Uterus (tissue), 4 donors: ENCODE measurements around the gene PRPF19. TPM values are rescaled to one million over a fixed set of nuclear protein-coding genes. Genes with fewer than 3 reads are reported as not detected.

Experiments used
- DNase-seq, 2 donors: peaks; one replicate each; pipeline ENCODE4 v3.0.0-alpha.2; 2019 to 2020
- H3K27ac ChIP-seq, 2 donors: fragments of 200-600 bp; sonication (generic); 1 replicate in 1 of 2; 2 replicates in 1 of 2; pipeline ENCODE4 v1.5.1; 2016 to 2018
- H3K27me3 ChIP-seq, 2 donors: fragments of 200-600 bp; sonication (generic); one replicate each; pipeline ENCODE4 v1.5.1; 2018 to 2019; ENCODE audit warnings: control low read depth in 1 of 2
- H3K36me3 ChIP-seq, 2 donors: fragments of 200-600 bp; sonication (generic); one replicate each; pipeline ENCODE4 v1.5.1; 2019; ENCODE audit warnings: control low read depth in 1 of 2
- H3K4me1 ChIP-seq, 2 donors: fragments of 200-600 bp; sonication (generic); one replicate each; pipeline ENCODE4 v1.5.1; 2018 to 2019; ENCODE audit warnings: control low read depth in 1 of 2
- H3K4me3 ChIP-seq, 2 donors: fragments of 200-600 bp; sonication (generic); 1 replicate in 1 of 2; 2 replicates in 1 of 2; pipeline ENCODE4 v1.5.1; 2018 to 2019; ENCODE audit warnings: mild to moderate bottlenecking in 1 of 2
- H3K9me3 ChIP-seq, 2 donors: fragments of 200-600 bp; sonication (generic); one replicate each; pipeline ENCODE4 v1.5.1; 2019; ENCODE audit warnings: control low read depth in 1 of 2
- POLR2A ChIP-seq, 2 donors: fragments of 450-650 bp; IDR thresholded peaks; one replicate each; pipeline ENCODE4 v1.6.1; 2016; ENCODE audit warnings: antibody characterized with exemption in 2 of 2, mild to moderate bottlenecking in 1 of 2, moderate library complexity in 1 of 2
- intact Hi-C: fragments of 100-400 bp; cut with DNase I; formaldehyde crosslinking; loops from one replicate; pipeline ENCODE4 v1.15.1; 2023; ENCODE audit warnings: low total_unique reads
- total RNA-seq, 4 donors: library from RNA; depleted of rRNA in 3 of 4; stranded (reverse); fragments of >200 nt in 3 of 4; gene quantifications; one replicate each; pipeline versions ENCODE4 v1.1.0 to v1.2.4, GENCODE V29; 2014 to 2023
- TF ChIP-seq, protein P1 (sequence below), 4 experiments: fragments of 200-600 bp in 2 of 4; fragments of 450-650 bp in 2 of 4; sonication (generic) in 2 of 4; IDR thresholded peaks; one replicate each; pipeline ENCODE4 v1.5.1; 2016 to 2019; ENCODE audit warnings: antibody characterized with exemption in 4 of 4, mild to moderate bottlenecking in 2 of 4, moderate library complexity in 1 of 4
- donor health status: DM: yes; HTN: yes; CAD: no.

The PRPF19 gene
- total RNA-seq, 4 donors from 2014 or later, result 19.4 to 70.1 (median 50.2) TPM

DNA sequence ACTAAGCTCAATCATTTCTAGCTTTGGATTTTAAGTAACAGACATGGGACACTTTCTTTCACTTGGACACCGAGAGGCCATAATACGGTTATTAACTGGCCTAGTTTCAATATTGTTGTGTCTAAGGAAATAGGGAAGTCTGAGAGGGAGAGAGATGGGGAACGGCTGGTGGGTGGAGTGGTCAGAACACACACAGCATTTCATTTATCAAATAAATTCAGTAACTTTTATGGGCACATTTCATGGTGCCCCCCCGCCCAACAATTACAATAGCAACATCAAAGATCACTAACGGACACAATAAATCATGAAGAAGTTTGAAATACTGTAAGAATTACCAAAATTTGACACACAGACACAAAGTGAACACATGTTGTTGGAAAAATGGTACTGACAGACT, 10.7 kb downstream of the PRPF19 start:
- TF ChIP-seq, protein P1, sequence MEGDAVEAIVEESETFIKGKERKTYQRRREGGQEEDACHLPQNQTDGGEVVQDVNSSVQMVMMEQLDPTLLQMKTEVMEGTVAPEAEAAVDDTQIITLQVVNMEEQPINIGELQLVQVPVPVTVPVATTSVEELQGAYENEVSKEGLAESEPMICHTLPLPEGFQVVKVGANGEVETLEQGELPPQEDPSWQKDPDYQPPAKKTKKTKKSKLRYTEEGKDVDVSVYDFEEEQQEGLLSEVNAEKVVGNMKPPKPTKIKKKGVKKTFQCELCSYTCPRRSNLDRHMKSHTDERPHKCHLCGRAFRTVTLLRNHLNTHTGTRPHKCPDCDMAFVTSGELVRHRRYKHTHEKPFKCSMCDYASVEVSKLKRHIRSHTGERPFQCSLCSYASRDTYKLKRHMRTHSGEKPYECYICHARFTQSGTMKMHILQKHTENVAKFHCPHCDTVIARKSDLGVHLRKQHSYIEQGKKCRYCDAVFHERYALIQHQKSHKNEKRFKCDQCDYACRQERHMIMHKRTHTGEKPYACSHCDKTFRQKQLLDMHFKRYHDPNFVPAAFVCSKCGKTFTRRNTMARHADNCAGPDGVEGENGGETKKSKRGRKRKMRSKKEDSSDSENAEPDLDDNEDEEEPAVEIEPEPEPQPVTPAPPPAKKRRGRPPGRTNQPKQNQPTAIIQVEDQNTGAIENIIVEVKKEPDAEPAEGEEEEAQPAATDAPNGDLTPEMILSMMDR (IDR thresholded peaks at IDR 0.05), result no peak
- TF ChIP-seq POLR2A (IDR thresholded peaks at IDR 0.05), result no peak
- Histone ChIP-seq H3K4me3 (no peak overlapping the region), H3K27ac (no peak overlapping the region), H3K36me3 (no peaks in the 10 kb centered on the region), H3K4me1 (no peaks in the 10 kb centered on the region), H3K9me3 (no peaks in the 10 kb centered on the region), H3K27me3 (no peaks in the 10 kb centered on the region)
- no peak for DNase-seq
- intact Hi-C loops, result no loop called here

DNA sequence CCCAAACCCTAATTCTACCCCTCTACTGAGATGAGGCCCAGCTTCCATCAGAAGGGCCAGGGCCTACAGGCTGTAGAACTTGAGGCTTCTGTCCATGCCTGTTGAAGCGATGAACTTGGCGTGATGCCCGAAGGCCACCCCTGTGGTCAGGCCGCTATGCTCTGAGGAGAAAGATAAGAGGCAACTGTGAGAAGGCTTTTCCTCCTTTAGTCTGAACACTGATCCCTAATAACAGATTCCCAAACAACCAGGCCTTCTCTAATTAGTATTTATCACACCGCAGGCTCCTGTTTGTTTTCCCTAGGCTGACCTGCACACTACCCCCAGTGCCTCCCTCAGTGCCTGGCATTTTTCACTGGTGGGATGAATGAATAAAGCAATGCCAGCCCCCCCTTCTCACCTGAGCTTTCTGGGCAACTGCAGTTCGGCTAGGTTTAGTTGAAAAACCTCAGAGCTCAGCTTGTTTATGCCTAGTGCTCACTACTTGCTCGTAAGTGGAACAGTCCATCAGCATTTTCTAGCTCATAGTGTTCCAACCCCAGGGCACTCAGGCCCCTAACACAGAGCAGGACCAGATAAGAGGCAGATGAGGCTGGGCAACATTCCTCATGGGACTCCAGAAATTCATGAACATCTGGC, 15.2 kb downstream of the PRPF19 start:
- H3K27ac ChIP-seq, result no peak overlapping the region
- no peaks in the 10 kb centered on the region for H3K4me1 ChIP-seq
- no peak overlapping the region for H3K4me3 ChIP-seq
- no peak for TF ChIP-seq POLR2A (IDR thresholded peaks at IDR 0.05)
- TF ChIP-seq, protein P1 (IDR thresholded peaks at IDR 0.05), result no peak
- H3K9me3 ChIP-seq, result no peaks in the 10 kb centered on the region
- H3K36me3 ChIP-seq, result no peaks in the 10 kb centered on the region
- intact Hi-C loops, result no loop called here
- DNase-seq, result peak in 1 of 2 donors; percentile 28
- no peaks in the 10 kb centered on the region for H3K27me3 ChIP-seq

DNA sequence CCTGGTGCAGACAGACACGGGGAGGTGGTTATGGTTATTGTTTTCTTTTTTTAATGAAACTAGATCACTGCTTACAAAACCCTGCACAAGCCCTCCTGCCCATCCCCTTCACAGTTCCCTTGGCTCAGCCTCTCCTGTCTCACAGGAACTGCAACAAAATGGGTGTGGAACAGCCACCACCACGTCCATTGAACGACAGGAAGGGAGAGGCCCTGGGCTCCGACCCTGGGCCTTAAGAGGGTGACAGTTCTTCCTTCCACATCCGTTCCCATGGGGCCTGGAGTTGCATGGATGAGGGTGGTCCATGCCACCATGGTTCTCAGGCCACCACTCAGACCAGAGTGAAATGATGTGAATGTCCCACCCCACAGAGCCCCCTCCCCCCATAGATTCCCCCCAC, 15.7 kb downstream of the PRPF19 start:
- intact Hi-C loops, result no loop called here
- peak in 1 of 2 donors; percentile 11 for DNase-seq
- H3K36me3 ChIP-seq, result no peaks in the 10 kb centered on the region
- TF ChIP-seq POLR2A (IDR thresholded peaks at IDR 0.05), result no peak
- TF ChIP-seq, protein P1 (IDR thresholded peaks at IDR 0.05), result no peak
- no peak overlapping the region for H3K27ac ChIP-seq
- no peaks in the 10 kb centered on the region for H3K27me3 ChIP-seq
- no peak overlapping the region for H3K4me3 ChIP-seq
- no peaks in the 10 kb centered on the region for H3K4me1 ChIP-seq
- no peaks in the 10 kb centered on the region for H3K9me3 ChIP-seq

DNA sequence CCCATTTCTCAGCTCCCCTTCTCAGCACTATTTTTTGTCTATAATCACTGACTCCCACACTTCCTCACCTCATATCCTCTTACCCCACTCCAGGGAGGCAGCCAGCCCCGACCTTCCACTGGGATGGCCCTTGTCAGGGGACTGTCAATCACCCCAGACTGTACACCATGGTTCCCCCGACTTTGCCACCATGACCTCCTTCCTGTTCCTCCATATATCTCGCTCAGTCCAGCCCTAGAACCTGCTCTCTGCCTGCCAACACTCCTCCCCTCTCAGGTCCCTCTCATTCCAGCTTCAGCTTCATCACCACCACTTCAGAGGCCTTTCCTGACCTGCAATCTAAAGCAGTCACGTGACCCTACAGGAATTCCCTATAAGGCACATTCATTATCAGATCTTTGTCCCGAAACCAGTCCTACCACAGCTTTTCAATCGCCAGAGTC, 16.5 kb downstream of the PRPF19 start:
- intact Hi-C loops, result no loop called here
- TF ChIP-seq, protein P1 (IDR thresholded peaks at IDR 0.05), result no peak
- TF ChIP-seq POLR2A (IDR thresholded peaks at IDR 0.05), result no peak
- no peaks in the 10 kb centered on the region for H3K9me3 ChIP-seq
- no peaks in the 10 kb centered on the region for H3K36me3 ChIP-seq
- no peak overlapping the region for H3K27ac ChIP-seq
- DNase-seq, result peak in 1 of 2 donors; percentile 5
- H3K4me1 ChIP-seq, result no peaks in the 10 kb centered on the region
- no peaks in the 10 kb centered on the region for H3K27me3 ChIP-seq
- H3K4me3 ChIP-seq, result no peak overlapping the region

DNA sequence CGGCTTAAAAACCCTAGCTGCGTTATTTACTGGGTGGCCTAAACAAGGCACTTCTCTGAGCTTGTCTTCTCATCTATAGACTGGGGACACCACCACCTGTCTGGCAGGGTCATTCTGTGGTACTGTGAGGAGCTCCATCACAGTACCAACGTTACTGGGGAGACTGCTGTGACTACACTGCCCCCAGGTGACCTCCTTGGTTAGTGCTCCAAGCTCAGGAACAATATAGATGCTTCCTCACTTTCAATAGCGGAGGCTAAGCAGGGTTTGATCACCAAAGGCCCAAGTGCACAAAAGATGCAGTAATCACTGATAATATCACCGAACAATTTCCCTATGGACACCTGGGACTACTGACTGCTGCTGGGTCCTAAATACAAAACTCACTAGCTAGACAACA, 18.8 kb downstream of the PRPF19 start:
- no peaks in the 10 kb centered on the region for H3K9me3 ChIP-seq

More for the DNA sequence above, 18.8 kb downstream of the PRPF19 start:
- H3K27ac ChIP-seq, result no peak overlapping the region
- intact Hi-C loops, result no loop called here
- no peaks in the 10 kb centered on the region for H3K36me3 ChIP-seq
- DNase-seq, result peak in 1 of 2 donors; percentile 10
- no peaks in the 10 kb centered on the region for H3K4me1 ChIP-seq
- no peaks in the 10 kb centered on the region for H3K27me3 ChIP-seq
- no peak overlapping the region for H3K4me3 ChIP-seq
- TF ChIP-seq, protein P1 (IDR thresholded peaks at IDR 0.05), result peak in 1 of 4 experiments; percentile 41
- TF ChIP-seq POLR2A (IDR thresholded peaks at IDR 0.05), result no peak
